Muscle of leg (tissue), 16 donors: ENCODE measurements around the gene FASN. TPM values are rescaled to one million over a fixed set of nuclear protein-coding genes. Genes with fewer than 3 reads are reported as not detected.
"Not testable (repeated sequence)": the region's sequence is repeated elsewhere in the genome, so short reads cannot be mapped to it uniquely, and the experiment has no call there.

ENCODE experiments used
- DNase-seq: peaks from one replicate; pipeline ENCODE4 v3.0.0; 2013
- H3K27ac ChIP-seq: one replicate; pipeline ENCODE4 v1.5.1; 2013; ENCODE audit warnings: mild to moderate bottlenecking, low read length, control low read depth
- H3K27me3 ChIP-seq: one replicate; pipeline ENCODE4 v1.6.1; 2013; ENCODE audit warnings: low read length; ENCODE audit not compliant: control insufficient read depth, insufficient read depth
- H3K36me3 ChIP-seq: one replicate; pipeline ENCODE4 v1.6.1; 2013; ENCODE audit warnings: low read length; ENCODE audit not compliant: control insufficient read depth, insufficient read depth
- H3K4me1 ChIP-seq: one replicate; pipeline ENCODE4 v1.6.1; 2013; ENCODE audit warnings: low read length; ENCODE audit not compliant: control insufficient read depth, insufficient read depth
- H3K4me3 ChIP-seq: one replicate; pipeline ENCODE4 v1.5.1; 2013; ENCODE audit warnings: low read length, control low read depth
- H3K9me3 ChIP-seq: replicated peaks from 2 replicates; pipeline ENCODE4 v1.6.1; 2013; ENCODE audit warnings: low read depth, low read length; ENCODE audit not compliant: control insufficient read depth
- WGBS: methylation state at CpG from one replicate; pipeline ENCODE4 v1.1.5; 2013; ENCODE audit warnings: missing lambda C conversion rate; ENCODE audit not compliant: insufficient coverage; 5-methylcytosine and 5-hydroxymethylcytosine counted together
- long read RNA-seq, 11 donors: transcript quantifications; one replicate each; lab custom pipeline, GENCODE V29; 2026
- polyA plus RNA-seq, 8 donors: library from polyadenylated mRNA; unstranded; fragments of 120-200 nt; gene quantifications; one replicate each; pipeline versions ENCODE4 v1.2.1 to v1.2.3, GENCODE V29; 2013; ENCODE audit warnings: inconsistent platforms in 1 of 8, low replicate concordance in 1 of 8; ENCODE audit not compliant: insufficient read length in 8 of 8, insufficient read depth in 1 of 8
- total RNA-seq: library from RNA; stranded (reverse); fragments of 120-200 nt; gene quantifications from one replicate; pipeline ENCODE4 v1.2.4, GENCODE V29; 2013

The FASN gene
- total RNA-seq = 15.4 TPM
- polyA plus RNA-seq = 10 to 100 TPM; 23.0 to 53.4 (median 34.9) TPM
- long read RNA-seq, donor 1 = 0 reads
- long read RNA-seq, donor 2 = 0 reads
- long read RNA-seq, donor 3, partial matches to known transcripts = 5 of 5 reads
- long read RNA-seq, donor 3, other reads (novel, unspliced or antisense) = 0 of 5 reads
- long read RNA-seq, donor 4, partial matches to known transcripts = 0 of 1 reads
- long read RNA-seq, donor 4, other reads (novel, unspliced or antisense) = 0 of 1 reads
- long read RNA-seq, donor 5, full-length matches to known transcripts = 3 of 22 reads
- long read RNA-seq, donor 5, partial matches to known transcripts = 19 of 22 reads
- long read RNA-seq, donor 5, other reads (novel, unspliced or antisense) = 0 of 22 reads
- long read RNA-seq, donor 6, full-length matches to known transcripts = 2 of 7 reads
- long read RNA-seq, donor 6, partial matches to known transcripts = 5 of 7 reads
- long read RNA-seq, donor 6, other reads (novel, unspliced or antisense) = 0 of 7 reads
- long read RNA-seq, donor 7, partial matches to known transcripts = 0 of 2 reads
- long read RNA-seq, donor 7, other reads (novel, unspliced or antisense) = 0 of 2 reads
- long read RNA-seq, donor 8, partial matches to known transcripts = 0 of 1 reads
- long read RNA-seq, donor 8, other reads (novel, unspliced or antisense) = 0 of 1 reads
- long read RNA-seq, donor 9, partial matches to known transcripts = 0 of 2 reads
- long read RNA-seq, donor 9, other reads (novel, unspliced or antisense) = 0 of 2 reads
- long read RNA-seq, donor 10, partial matches to known transcripts = 0 of 1 reads
- long read RNA-seq, donor 10, other reads (novel, unspliced or antisense) = 0 of 1 reads
- long read RNA-seq, donor 11, partial matches to known transcripts = 0 of 1 reads
- long read RNA-seq, donor 11, other reads (novel, unspliced or antisense) = 0 of 1 reads

DNA sequence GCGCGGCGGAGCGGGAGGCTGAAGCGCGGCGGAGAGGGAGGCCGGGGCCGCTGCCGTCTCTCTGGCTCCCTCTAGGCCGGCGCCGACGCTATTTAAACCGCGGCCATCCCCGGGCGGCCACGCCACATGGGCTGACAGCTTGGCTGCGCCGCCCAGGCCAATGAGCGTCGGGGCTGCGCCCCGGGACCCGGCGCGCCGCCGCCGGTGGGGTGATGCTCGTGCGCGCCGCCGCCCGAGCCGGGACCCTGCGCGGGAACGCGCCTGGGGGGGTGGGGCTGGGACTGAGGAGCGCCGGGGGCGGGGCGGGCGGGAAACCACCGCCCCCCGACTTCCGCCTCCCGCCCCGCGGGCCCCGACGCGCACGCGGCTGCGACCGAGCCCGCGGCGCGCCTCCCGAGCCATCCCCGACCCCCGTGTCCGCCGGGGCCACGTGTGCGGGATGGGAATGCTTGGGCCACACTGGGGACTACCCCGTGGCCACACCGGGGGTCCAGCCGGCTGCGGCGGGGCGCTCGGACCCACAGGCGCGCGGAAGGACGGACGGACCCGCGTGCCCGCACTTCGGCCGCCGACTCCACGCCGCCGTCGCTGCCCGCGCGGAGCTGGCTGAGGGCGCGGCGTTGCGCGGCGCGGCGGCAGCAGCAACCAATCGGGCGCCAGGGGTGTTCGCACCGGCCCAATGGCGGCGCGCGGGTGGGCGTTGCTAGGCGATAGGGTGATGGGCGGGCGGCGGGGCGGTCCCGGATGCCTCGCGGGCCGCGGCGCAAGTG is at the start of gene FASN:
Gene FASN (minus strand): TSS at position 68 of the 770 bp plus-strand sequence. CDS start 1,791 bp downstream, outside the sequence.
- peaks cover 46% of the 10 kb centered on the region for H3K36me3 ChIP-seq
- no peaks in the 10 kb centered on the region for H3K9me3 ChIP-seq
- H3K27ac ChIP-seq = peak within 1 kb of the TSS; percentile 92
- WGBS = under 1% methylated on average over 108 of the region's 124 CpGs
- peaks cover 34% of the 10 kb centered on the region for H3K4me1 ChIP-seq
- H3K4me3 ChIP-seq = peak within 1 kb of the TSS; percentile 74
- H3K27me3 ChIP-seq = no peaks in the 10 kb centered on the region
- peak; percentile 99 for DNase-seq

DNA sequence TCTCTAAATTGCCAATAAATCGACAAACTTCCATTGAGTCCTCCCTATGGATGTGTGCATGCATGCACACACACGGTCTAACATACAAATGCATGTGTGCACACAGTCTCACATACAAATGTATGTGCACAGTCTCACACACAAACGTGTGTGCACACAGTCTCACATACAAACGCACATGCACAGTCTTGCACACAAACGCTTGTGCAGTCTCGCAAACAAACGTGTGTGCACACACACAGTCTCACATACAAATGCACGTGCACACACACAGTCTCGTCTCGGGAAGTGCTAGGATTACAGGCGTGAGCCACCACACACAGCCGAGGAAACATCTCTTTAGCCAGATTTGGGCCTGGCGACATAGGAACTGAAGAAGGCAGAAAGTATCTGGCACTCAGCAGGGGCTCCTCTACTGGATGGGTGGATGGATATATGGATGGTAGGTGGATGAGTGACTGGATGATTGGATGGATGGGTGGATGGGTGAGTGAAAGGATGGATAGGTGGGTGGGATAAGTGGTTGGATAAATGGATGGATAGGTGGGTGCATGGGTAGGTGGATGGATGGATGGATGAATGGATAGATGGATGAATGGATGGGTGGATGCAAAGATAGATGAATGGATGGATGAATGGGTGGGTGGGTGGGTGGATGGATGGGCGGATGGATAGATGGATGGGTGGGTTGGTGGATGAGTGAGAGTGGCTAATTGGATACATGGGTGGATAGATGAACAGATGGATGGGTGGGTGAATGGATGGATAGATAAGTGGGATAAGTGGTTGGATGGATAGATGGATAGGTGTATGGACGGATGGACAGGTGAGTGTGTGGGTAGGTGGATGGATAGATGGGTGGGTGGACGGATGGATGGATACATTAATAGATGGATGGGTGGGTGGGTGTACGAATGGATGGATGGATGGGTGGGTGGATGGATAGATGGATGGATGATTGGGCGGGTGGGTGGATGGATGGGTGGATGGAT is 48.9 kb upstream of the FASN start:
- WGBS = 90% methylated on average over 16 of the region's 18 CpGs
- Histone ChIP-seq H3K4me3 (no peak overlapping the region), H3K27me3 (no peaks in the 10 kb centered on the region), H3K36me3 (no peaks in the 10 kb centered on the region), H3K27ac (no peak overlapping the region), H3K4me1 (no peaks in the 10 kb centered on the region), H3K9me3 (no peaks in the 10 kb centered on the region)
- DNase-seq = no peak

GRCh38 chr17:82145550-82146155 is 47.6 kb upstream of the FASN start:
- no peak overlapping the region for H3K4me3 ChIP-seq
- H3K36me3 ChIP-seq = no peaks in the 10 kb centered on the region
- H3K27ac ChIP-seq = no peak overlapping the region
- DNase-seq = no peak
- no peaks in the 10 kb centered on the region for H3K9me3 ChIP-seq
- no peaks in the 10 kb centered on the region for H3K4me1 ChIP-seq
- WGBS = 96% methylated on average over 10 of the region's 13 CpGs
- no peaks in the 10 kb centered on the region for H3K27me3 ChIP-seq

GRCh38 chr17:82143333-82143732 is 45.3 kb upstream of the FASN start:
- no peaks in the 10 kb centered on the region for H3K9me3 ChIP-seq
- no peaks in the 10 kb centered on the region for H3K36me3 ChIP-seq
- no peak overlapping the region for H3K4me3 ChIP-seq
- no peak overlapping the region for H3K27ac ChIP-seq
- no peaks in the 10 kb centered on the region for H3K27me3 ChIP-seq
- DNase-seq = no peak
- H3K4me1 ChIP-seq = no peaks in the 10 kb centered on the region
- no CpG with 5 or more reads among the region's 8 CpGs for WGBS

DNA sequence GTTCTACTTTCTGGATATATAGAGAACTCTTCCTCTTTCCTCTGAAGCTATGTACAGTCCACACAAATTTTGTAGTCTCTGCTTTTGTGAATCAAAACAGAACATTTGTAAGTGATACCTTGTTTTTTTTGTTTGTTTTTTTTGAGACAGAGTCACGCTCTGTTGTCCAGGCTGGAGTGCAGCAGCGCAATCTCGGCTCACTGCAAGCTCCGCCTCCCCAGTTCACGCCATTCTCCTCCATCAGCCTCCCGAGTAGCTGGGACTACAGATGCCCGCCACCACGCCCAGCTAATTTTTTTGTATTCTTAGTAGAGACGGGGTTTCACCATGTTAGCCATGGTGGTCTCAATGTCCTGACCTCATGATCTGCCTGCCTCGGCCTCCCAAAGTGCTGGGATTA is 41.9 kb upstream of the FASN start:
- not testable (repeated sequence) for H3K4me3 ChIP-seq, H3K36me3 ChIP-seq, H3K27ac ChIP-seq, H3K4me1 ChIP-seq, H3K27me3 ChIP-seq, DNase-seq, H3K9me3 ChIP-seq
- WGBS = 100% methylated on average over 2 of the region's 10 CpGs

- Histone ChIP-seq H3K36me3 (no peaks in the 10 kb centered on the region), H3K27me3 (no peaks in the 10 kb centered on the region), H3K27ac (no peak overlapping the region), H3K9me3 (no peaks in the 10 kb centered on the region), H3K4me3 (no peak overlapping the region), H3K4me1 (no peaks in the 10 kb centered on the region)
- no peak for DNase-seq
- 83% methylated on average over 24 of the region's 28 CpGs for WGBS
Observed at GRCh38 chr17:82138511-82138992, 40.5 kb upstream of the FASN start.

DNA sequence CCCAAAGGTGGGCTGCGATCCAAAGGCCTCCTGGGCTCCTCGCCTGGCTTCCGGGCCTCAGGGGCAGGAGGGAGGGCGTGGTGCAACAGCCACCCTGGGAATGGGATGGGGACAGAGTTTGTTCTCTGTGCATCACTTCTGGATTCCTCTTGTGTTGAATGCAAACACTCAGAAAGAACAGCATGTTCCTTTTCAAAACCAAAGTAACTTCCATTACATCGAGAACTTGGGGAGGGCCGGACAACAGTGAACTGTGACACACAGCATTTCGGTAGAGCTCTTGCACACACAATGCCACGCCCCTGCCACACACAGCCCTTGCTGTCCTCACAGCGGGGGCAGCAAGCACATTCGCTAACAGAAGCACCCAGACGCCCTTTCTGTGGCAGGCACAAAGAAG is 36.1 kb upstream of the FASN start:
- Histone ChIP-seq H3K4me1 (no peaks in the 10 kb centered on the region), H3K4me3 (no peak overlapping the region), H3K27me3 (no peaks in the 10 kb centered on the region), H3K27ac (no peak overlapping the region), H3K36me3 (no peaks in the 10 kb centered on the region), H3K9me3 (no peaks in the 10 kb centered on the region)
- 92% methylated on average over 10 of the region's 11 CpGs for WGBS
- no peak for DNase-seq

- H3K27me3 ChIP-seq, H3K27ac ChIP-seq, H3K9me3 ChIP-seq, DNase-seq, H3K36me3 ChIP-seq, H3K4me1 ChIP-seq, H3K4me3 ChIP-seq: not testable (repeated sequence)
- WGBS = no CpG with 5 or more reads among the region's 8 CpGs
Observed at GRCh38 chr17:82133166-82133953, 35.3 kb upstream of the FASN start.
